HG02763 (cell line): Measurements from ENCODE around the gene GPRC5D.

Source experiments
- ATAC-seq: cut with Tn5 transposase; IDR thresholded peaks from one replicate; pipeline ENCODE4 v1.9.1; 2021; ENCODE audit warnings: mild to moderate bottlenecking, moderate library complexity; ENCODE audit not compliant: unreplicated experiment

GPRC5D gene

GRCh38 chr12:12909228-12909994 is 42.6 kb downstream of the GPRC5D start:
- no peak for ATAC-seq

DNA sequence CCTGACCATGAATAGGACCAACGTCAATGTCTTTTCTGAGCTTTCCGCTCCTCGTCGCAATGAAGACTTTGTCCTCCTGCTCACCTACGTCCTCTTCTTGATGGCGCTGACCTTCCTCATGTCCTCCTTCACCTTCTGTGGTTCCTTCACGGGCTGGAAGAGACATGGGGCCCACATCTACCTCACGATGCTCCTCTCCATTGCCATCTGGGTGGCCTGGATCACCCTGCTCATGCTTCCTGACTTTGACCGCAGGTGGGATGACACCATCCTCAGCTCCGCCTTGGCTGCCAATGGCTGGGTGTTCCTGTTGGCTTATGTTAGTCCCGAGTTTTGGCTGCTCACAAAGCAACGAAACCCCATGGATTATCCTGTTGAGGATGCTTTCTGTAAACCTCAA is 43.3 kb downstream of the GPRC5D start:
- ATAC-seq = no peak

- no peak for ATAC-seq
Observed at GRCh38 chr12:12908252-12908651, 43.7 kb downstream of the GPRC5D start.

GRCh38 chr12:12907552-12907951 is 44.4 kb downstream of the GPRC5D start:
- no peak for ATAC-seq

- no peak for ATAC-seq
Observed at GRCh38 chr12:12903642-12904609, 48.0 kb downstream of the GPRC5D start.

GRCh38 chr12:12902036-12902435 is 49.9 kb downstream of the GPRC5D start:
- ATAC-seq = no peak

DNA sequence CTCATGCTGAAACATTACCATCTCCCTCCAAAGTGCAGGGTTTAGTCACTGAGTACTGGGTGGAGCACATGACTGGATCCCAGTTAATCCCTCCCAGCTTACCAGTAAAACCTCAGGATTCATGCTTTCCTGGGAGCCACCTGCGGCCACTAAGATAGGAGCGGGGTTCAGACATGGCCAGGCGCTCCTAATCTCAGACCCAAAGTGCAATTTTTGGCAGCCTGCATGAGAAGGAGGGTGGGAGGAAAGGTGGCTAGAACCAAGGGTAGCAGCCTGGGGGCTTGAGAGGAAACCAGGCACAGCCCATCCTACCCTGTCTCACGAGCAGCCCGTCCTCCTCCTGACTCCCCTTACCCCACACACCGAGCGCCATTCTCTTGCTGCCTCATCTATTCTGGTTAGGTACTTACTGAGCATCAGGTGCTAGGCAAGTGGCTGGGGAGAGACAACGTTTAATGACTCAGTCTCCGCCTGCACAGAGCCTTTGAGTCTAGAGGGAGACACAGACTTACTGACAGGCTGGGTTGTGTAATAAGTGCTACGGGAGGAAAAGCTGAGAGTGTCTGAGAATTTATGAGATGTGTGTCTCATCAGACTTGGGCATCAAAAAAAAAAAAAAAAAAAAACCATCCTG is 50.7 kb downstream of the GPRC5D start:
- ATAC-seq = no peak

DNA sequence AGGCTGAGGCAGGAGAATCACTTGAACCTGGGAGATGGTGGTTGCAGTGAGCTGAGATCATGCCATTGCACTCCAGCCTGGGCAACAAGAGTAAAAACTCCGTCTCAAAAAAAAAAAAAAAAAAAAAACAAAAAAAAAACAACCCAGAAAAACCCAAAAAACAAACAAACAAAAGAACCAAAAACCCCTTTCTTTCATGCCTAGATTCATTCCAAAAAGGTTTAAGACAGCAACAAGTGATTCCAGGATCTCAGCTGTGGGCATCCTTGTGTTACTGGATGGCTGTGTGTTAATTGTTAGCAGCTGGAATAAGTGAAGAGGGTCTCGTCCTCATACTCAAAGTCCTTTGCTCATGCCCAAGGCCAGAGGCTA is 51.2 kb downstream of the GPRC5D start:
- no peak for ATAC-seq

- no peak for ATAC-seq
Observed at GRCh38 chr12:12899530-12900380, 52.2 kb downstream of the GPRC5D start.

DNA sequence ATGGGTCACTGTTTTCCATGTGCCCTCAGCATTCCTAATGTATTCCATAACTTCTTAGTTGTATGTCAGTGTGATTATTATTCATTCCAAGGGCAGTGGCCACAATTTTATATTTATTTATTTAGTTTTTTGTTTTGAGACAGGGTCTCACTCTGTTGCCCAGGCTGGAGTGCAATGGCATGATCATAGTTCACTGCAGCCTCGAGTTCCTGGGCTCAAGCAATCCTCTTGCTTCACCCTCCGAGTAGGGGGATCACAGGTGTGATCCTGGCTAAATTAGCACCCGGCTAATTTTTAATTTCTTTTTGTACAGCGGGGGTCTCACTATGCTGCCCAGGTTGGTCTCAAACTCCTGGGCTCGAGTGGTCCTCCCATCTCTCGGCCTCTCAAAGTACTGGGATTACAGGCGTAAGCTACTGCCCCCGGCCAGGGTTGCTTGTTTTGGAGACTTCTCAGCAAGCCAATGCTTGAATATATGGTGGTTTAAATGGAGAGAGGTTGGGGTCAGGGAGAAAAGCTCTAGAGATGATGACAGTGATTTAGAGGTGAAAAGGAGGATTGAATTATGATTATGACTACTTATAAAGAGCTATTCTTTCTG is 53.0 kb downstream of the GPRC5D start:
- no peak for ATAC-seq

DNA sequence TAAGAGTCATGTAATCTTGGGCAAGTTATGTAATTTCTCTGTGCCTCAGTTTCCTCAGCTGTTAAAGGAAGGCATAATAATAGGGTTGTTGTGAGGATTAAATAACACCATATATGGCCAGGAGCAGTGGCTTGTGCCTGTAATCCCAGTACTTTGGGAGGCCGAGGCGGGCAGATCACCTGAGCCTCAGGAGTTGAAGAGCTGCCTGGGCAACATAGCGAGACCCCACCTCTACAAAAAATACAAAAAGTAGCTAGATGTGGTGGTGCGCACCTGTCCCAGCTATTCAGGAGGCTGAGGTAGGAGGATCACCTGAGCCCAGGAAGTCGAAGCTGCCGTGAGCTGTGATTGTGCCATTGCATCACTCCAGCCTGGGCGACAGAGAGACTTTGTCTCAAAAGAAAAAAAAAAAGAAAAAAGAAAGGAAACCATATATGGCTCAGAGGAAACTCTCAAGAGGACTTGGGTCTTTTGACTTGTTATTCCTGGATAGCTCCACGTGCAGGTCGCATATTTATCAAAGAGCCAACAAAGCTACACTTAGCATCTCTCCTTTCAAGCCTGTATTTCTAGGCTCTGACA is 53.7 kb downstream of the GPRC5D start:
- no peak for ATAC-seq

DNA sequence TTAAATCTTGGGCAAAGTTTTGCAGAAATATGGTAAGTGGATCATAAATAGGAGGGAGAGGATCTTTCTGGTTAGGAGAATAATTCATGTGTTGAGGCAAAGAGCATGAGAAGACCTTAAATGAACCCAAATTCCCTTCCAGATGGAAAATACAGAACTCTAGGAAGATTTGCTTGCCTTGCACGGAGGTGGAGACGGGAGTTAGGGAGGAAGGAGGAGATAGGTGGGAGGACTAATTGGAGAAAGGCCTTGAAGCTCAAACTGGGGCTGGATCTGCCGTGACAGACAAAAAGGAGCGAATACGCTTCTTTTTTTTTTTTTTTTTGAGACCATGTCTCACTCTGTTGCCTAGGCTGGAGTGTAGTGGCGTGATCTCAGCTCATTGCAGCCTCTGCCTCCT is 54.7 kb downstream of the GPRC5D start:
- ATAC-seq = no peak

DNA sequence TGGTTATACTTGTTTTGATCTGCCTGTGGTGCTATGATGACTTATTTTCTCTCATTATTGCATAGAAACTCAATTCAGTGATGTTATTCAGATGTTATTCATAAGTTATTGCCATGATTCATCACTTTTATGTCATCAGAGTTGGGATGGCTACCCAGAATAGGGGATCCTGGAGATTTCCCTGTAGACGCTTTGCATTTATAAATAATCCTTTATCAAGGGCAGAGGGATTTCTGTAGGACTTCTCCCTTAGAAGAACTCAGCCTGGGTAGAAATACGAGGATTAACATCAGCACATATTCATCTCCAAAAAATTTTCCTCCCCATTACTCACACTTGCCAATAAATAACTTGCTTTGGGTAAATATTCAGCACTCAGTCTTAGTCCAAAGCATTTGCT is 55.7 kb downstream of the GPRC5D start:
- no peak for ATAC-seq

GRCh38 chr12:12893438-12893837 is 58.5 kb downstream of the GPRC5D start:
- ATAC-seq = no peak

- ATAC-seq = no peak
Observed at GRCh38 chr12:12892681-12893141, 59.3 kb downstream of the GPRC5D start.

DNA sequence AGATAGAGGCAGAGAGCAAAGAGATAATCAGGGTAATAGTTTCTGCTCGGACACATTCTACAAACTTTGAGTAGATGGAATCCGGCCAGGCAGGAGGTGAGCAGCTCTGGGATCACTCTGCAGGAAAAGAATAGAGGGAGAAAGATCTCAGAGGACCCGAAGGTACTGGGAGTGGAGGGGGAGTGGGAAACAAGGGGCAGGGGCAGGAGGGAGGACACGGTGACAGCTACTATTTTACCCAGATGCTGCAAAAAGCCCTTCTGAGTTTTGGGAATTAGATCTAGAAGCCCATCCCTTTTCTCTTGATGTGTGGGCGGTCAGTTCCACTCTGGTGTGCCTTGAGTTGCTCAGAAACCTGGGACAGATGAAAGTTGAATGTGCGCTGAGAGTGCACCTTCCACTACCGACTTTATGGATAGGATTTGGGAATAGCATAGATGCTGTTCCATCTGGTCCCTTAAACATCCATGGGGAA is 60.1 kb downstream of the GPRC5D start:
- ATAC-seq = no peak

GRCh38 chr12:12891080-12891880 is 60.7 kb downstream of the GPRC5D start, which contains the start of gene GPRC5A:
TSS of gene GPRC5A (plus strand) at chr12:12891562. CDS start at chr12:12908250, 16,688 bp downstream.
- no peak for ATAC-seq
